GM12801 (cell line): Measurements from ENCODE around the gene UST.

Source experiments
- CTCF ChIP-seq: IDR thresholded peaks from one replicate; pipeline ENCODE4 v1.5.1; 2011; ENCODE audit warnings: control low read depth; ENCODE audit not compliant: insufficient read length; ENCODE audit errors: extremely low read depth

The UST gene

GRCh38 chr6:148855744-148856143, 108.9 kb downstream of the UST start:
- no peak for TF ChIP-seq CTCF

- no peak for TF ChIP-seq CTCF
These were observed 111.1 kb downstream of the UST start for GRCh38 chr6:148857798-148858390.

GRCh38 chr6:148864941-148865340, 118.1 kb downstream of the UST start:
- TF ChIP-seq CTCF: no peak

- TF ChIP-seq CTCF: no peak
These were observed 119.9 kb downstream of the UST start for GRCh38 chr6:148866657-148867268.

GRCh38 chr6:148867862-148868261, 121.0 kb downstream of the UST start:
- TF ChIP-seq CTCF: no peak

- TF ChIP-seq CTCF: no peak
These were observed 121.5 kb downstream of the UST start for GRCh38 chr6:148868314-148868713.

- no peak for TF ChIP-seq CTCF
These were observed 122.1 kb downstream of the UST start for GRCh38 chr6:148868901-148869300.

GRCh38 chr6:148869585-148869984, 122.8 kb downstream of the UST start:
- no peak for TF ChIP-seq CTCF
